HuH-7 (cell line): Measurements from ENCODE around the gene STK35.
A peak's percentile ranks its signal among the peaks of the same experiment; 100 is the strongest.

Experiments used
- DNase-seq: peaks from one replicate; pipeline ENCODE4 v3.0.0; 2011; ENCODE audit warnings: low spot score

Gene STK35

DNA sequence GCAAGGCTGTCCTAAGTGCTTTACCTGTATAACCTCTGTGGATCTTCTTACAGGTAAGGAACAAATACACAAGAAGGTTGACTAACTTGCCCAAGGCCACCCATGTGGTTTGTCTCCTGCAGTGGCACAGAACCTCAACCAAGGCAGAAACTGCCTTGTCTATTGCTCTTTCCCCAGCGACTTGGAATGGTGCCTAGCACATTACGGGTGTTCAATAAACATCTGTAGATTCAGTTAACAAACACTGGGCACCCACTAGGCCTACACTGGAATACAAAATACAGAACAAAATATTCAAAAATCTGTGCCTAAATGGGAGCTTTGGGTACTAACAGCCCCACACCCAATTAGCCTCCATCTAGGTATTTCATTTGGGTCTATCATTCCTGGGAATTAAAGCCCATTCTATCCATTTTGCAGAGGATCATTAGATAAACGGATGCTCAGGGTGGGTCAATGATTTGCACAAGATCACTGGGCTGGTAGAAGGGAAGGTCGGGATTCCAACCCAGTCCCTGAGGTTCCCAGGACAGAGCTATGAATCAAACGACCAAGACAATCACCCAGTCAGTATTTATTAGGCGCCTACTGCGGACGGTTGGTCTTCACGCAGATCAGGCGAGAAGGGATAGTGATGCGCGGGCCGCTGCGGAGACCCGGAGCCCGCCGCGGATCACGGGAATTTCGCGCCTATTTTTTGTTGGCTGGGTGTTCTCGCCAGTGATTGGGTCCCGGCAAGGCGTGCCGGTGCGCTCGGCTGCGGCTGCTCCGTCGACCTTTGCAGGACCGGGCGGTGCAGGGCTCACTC lies at the start of gene STK35:
Gene STK35 (plus strand): TSS at position 771 of the 808 bp plus-strand sequence. CDS start 55 bp downstream, outside the sequence.
- peak; percentile 86 for DNase-seq

DNA sequence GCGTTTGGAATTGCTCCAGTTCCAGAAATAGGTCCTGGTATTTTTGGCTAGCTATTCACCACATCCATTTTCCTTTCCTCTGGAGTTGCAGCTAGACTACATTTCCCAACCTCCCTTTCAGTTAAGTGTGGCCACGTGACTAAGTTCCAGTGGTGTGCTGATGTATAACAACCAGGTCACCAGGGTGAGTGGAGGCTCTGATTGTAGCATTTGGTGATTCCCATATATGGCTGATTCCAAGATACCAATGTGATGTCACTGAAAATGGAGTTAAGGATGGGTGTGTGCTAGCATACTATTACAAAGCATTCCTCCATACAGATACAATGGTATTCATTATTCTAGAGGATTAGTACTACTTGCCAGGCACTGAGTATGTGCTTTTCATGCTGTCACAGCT lies 49.7 kb upstream of the STK35 start:
- no peak for DNase-seq

DNA sequence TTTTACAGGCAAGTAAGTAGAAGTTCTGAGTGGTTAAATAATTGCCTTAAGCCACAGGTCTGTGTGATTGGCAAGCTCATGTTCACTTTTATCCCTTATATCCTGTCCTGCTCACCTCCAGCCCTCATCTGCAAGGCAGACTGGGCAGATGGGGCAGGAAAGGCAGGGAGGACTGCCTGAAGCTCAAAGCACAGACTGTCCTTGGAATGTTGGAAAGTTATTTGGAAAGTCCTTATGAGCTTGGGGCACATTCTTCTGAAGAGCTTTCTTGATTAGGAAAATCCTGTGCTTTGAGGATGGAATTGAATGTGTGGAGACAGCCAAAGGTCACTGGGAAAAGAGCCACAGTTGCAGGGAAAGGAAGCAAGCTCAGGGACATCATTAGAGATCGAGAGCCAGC lies 48.9 kb upstream of the STK35 start:
- no peak for DNase-seq

DNA sequence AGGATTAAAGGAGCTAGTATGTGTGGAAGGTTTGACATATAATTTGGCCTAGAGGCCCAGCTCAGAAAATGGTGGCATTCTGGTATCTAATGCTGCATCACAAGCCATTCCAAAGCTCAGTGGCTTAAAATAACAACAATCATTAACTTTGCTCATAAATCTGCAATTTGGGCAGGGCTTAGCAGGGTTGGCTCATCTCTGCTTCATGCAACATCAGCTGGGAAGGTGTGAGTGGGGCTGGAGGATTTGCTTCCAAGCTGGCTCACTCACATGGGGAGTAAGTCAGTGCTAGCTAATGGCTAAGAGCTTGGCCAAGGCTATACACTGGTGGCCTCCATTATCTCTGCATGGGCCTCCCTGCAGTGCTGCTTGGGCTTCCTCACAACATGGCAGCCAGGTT lies 48.0 kb upstream of the STK35 start:
- no peak for DNase-seq

DNA sequence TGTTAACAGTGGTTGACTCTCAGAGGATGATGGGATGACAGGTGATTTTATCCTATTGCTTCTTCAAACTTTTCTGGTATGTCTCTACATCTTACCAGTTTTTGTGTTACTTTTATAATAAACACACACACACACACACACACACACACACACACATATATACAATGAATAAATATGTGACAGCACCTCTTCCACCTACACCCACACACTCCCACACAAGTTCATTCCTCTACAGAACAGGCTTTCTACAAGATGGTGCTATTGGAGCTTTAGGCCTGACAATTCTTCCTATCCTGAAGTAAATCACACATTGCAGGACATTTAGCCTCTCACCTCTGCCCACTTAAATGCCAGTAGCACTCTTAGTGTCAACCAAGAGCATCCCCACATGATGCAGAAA lies 46.7 kb upstream of the STK35 start:
- no peak for DNase-seq

DNA sequence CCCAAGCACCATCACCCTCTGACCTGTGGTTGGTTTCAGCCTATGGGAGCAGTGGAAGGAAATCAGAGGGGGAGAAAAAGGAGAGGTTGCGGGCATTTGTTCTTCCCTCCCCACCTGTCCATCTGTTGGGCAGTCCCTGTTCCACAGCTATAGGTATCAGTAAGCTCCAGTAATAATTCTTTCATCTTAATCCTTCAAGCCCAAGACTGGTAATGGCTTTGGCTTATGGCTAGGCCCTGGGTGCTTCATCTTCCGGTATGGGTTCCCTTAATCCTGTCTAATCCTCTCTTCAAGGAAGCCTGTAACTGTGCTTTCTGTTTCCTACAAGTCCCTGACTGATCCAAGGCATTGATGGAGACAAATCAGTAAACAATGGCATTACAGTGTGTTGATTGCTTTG lies 42.2 kb upstream of the STK35 start:
- no peak for DNase-seq

DNA sequence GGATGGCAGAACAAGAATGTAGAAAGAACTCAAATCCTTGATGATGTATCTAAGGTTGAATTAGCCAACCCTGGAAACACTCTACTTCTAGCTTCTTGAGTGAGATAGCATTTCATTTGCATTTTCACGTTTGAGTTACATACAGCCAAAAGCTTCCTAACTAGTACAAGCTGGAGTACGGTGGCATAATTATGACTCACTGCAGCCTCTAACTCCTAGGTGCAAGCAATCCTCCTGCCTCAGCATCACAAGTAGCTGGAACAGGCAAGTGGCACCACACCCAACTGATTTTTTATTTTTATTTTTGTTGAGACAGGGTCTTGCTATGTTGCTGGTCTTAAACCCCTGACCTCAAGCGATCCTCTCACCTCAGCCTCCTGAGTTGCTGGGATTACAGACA lies 36.5 kb upstream of the STK35 start:
- no peak for DNase-seq

DNA sequence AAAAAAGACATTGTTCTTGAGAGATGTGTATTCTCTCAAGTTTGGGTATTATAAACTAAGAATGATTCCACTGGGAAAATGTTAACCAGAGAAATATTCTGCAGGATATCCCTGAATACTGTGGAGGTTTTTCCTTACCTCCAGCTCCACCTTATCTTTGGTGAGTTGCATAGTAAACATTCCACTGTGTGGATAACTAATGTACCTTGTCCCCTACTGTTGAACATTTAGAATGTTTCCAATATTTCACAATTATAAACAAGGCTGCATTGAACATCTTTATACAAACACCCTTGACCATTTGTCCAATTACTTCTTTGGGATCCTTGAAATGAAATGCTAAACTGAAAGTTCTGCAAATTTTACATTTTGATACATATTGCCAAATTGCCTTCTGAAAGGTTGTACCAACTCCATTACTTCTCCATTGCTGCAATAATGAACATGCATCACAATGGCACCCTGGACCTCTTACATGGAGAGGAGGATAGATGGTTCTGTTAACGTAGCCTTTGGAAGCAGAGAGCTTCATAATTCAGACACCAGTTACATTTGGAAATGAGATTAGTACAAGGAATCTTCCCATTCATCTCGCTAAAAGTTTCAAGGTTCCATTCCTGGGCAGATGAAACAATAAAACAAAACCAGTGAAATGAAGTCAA lies 35.0 kb upstream of the STK35 start:
- DNase-seq, result peak; percentile 56

DNA sequence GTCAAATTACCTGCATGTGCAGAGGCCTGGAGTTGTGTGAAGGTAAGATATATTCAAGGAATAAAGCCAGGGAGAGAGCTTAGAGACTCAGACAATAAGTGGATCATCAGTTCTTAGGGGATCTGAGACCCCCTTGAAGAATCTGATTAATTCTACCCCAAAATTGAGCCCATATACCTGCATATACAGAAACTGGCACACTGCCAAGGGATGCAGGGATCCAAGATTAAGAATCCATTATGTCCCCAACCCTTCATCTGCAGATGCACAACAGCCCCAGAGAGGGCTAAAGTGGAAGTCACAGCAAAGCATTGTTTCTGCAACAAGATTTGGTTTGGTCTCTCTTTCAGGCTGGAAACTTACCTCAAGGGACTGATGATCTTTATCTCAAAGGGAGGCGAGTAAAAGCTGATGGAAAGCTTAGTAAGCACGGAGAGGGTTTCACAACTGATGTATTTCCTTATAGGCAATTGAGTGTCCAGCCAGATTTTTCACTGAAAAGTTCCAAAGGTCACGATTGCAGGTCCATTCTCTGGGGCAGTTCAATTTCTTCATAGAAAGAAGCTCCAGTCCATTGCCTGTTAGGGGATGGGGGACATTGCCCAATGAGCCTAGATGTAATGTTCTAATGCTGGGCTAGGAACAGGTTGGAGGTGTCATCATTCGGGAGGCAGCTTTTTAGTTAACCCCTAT lies 20.9 kb upstream of the STK35 start:
- DNase-seq, result peak; percentile 54

DNA sequence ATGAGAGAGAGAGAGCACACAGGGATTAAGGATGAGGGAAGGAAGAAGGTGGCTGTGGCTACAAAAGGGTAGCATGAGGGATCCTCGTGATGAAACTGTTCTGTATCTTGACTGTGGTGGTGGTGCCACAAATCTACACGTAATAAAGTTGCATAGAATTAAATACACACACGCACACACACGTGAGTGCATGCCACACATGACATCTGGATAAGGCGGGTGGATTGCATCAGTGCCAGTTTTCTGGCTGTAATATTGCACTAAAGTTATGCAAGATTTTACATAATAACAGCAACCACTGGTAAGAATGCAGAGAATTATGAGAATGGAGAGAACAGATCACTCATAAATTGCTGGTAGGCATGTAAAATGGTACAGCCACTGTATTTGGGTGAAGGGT lies 16.9 kb upstream of the STK35 start:
- DNase-seq, result no peak

DNA sequence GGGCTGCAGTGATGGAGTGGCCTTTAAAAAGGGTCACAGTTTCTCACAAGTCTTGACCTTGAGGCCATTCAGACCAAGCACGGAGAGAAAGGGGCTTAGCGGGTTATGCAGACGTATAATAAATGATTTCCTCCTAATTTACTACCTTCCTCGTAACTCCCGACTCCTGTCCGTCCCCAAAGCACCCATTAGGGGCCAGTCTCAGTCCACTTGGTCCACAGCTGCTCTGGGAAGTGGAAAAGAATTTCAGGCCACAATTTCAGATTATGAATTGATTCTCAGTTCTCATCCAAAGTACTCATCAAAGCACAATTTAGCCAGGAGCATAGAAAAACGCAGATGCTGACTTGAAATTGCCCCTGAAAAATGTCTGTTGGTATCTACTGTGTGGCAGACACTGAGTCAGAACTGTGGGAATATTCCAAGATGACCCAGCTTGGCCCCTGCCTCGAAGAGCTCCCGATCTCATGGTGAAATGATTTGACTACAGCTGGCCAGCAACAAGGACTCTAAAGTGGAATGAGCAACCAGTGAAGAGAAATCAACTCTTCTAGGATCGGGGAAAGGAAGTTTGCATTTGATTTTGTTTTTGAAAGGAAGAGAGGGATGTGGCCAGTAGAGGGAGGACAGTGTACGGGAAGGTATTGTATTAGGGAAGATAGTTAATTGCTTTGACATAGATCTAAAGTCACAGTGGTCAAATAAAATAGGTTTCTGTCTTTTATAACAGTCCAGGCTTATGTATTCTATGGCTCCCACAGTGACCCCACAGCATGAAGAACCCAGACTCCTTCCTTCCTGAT lies 15.2 kb upstream of the STK35 start:
- no peak for DNase-seq

DNA sequence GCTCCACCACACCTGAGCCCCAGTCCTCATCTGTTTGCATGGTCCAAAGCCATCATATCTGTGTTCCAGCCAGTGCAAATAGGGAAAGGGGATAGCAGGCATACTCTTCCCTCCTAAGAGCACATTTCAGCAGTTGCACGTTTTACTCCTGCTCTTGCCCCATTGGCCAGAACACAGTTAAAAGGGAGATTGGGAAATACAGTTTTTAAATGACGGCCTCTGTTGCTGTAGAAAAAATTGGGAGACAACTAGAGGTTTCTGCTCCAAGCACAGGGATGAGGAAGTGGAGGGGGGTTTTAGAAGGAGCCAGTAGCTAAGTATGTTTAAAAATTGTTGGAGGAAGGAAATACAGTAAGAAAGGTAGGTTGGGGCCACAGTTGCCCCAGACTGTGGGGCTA lies 14.6 kb upstream of the STK35 start:
- DNase-seq, result no peak

DNA sequence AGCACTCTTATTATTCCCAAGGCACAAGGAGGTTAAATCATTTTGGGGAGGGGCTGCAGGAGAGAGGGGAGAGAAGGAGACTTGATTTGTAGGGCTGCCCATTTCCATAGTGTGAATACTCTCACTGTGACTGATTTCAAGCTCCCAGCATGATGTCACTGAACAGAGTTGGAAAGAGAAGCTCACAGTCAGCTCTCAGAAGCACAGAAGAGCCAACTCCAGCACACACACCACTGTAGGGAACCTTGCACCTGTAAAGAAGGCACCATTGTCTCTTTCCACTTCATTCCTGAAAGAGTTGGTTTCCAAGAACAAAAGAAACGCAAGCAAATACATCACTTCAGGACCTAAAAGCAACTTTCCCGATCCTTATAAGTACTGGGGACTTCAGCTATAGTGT lies 12.7 kb upstream of the STK35 start:
- no peak for DNase-seq

DNA sequence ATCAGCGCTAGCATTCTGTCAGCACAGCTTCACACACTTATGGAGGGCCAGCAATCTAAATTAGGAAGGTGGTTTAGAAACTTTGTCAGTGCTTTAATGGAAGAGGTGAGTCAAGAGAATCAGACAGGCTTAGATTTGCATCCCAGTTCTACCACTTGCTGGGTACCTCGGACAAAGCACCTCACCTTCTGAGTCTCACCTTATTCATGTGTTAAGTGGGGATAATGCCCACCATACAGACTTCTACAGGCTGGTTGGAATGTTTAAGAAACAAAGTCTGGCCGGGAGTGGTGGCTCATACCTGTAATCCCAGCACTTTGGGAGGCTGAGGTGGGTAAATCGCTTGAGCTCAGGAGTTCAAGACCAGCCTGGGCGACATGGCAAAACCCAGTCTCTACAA lies 12.2 kb upstream of the STK35 start:
- DNase-seq, result no peak

DNA sequence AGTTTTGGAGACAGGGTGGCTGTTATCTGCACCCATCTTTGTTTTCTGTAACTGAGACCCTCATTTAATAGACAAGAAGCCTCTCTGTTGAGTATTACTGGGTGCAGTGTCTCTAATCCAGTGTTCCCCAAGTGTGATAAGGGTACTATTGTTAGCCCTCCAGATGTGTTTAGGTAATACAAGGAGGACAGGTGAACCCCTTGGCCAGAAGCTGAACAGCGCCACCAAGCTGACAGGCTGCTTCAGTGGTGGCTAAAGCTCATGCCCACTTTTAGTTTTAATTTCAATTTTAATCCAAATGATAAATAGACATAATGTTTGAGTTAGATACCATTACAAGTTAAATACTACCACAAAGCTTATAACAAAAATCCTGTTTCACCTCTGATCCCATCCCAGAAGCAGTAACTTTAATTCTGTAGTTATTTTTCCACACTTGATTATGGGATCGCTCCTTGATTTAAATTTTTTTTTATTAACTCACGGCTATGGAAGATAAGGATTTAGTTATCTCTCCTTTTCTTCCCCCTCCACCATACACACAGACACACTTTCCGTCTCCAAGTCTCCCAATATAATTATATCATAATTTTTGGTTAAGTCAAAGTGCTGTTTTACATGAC lies 8.4 kb upstream of the STK35 start:
- peak; percentile 55 for DNase-seq

DNA sequence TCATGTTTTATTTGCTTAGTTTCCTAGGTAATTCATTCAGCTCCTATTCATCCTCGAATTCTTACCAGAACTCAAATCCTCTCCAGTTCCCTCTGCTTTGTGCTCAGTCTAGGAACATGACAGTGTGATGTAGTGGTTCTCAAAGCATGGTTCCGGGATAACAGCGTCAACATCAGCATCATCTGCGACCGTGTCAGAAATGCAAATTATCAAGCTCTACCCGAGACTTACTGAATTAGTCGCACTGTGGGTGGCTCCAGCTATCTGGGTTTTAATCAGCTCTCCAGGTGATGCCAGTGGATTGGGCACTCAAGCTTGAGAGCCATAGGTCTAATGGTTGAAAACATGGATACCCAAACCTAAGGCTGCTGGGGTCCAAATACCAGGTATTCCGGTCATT lies 7.7 kb upstream of the STK35 start:
- no peak for DNase-seq

DNA sequence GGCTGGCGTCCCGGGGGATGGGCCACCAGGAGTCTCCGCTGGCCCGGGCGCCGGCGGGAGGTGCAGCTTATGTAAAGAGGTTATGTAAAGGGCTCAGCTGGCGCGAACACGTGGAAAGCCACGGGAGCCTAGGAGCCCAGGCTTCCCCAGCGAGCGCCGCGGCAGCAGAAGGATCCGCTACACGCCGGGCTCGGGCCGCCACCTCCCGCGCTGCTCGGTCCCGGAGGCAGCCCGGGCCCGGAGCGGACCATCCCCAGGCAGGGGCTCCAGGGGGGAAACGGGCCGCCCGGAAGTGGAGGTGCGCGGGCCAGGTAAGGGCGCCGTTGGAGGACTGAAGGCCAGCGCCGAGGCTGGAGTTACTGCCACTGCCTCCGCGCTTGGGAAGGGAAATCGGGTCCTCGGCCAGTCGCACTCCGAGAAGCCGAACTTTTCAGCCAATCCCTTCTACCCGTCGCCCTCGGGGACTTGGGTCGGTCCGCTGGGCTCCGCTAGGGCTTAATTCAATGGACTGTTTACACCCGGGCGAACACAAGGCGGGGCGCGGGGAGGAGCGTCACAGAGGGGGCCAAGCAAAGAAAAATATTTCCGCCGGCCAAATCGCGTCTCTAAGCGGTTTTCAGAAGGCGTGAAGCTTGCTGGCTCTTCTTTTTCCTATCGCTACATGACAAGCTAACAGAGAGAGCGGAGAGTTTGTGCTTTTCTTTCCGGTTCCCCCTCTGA lies 398 bp downstream of the STK35 start:
- peak; percentile 96 for DNase-seq

DNA sequence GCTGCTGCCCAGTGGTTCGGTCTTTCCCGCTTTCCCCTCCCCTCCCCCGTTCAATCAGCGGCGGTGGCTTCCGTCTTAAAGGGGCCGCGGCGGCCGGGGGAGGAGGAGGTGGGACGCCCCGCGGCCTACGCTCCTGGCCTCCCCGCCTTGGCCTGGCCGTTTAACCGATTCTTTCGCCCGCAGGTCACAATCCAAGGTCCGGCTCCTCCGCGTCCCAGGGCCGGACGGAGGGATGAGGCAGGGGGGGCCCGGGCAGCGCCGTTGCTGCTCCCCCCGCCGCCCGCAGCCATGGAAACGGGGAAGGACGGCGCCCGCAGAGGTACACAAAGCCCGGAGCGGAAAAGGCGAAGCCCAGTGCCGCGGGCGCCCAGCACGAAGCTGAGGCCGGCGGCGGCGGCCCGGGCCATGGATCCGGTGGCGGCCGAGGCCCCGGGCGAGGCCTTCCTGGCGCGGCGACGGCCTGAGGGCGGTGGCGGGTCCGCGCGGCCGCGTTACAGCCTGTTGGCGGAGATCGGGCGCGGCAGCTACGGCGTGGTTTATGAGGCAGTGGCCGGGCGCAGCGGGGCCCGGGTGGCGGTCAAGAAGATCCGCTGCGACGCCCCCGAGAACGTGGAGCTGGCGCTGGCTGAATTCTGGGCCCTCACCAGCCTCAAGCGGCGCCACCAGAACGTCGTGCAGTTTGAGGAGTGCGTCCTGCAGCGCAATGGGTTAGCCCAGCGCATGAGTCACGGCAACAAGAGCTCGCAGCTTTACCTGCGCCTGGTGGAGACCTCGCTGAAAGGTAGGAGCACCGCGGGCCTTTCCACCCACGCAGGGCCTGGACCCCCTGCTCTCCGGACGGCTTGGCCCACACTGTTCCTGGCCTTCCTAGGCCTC lies 1.2 kb downstream of the STK35 start:
- peak; percentile 97 for DNase-seq

DNA sequence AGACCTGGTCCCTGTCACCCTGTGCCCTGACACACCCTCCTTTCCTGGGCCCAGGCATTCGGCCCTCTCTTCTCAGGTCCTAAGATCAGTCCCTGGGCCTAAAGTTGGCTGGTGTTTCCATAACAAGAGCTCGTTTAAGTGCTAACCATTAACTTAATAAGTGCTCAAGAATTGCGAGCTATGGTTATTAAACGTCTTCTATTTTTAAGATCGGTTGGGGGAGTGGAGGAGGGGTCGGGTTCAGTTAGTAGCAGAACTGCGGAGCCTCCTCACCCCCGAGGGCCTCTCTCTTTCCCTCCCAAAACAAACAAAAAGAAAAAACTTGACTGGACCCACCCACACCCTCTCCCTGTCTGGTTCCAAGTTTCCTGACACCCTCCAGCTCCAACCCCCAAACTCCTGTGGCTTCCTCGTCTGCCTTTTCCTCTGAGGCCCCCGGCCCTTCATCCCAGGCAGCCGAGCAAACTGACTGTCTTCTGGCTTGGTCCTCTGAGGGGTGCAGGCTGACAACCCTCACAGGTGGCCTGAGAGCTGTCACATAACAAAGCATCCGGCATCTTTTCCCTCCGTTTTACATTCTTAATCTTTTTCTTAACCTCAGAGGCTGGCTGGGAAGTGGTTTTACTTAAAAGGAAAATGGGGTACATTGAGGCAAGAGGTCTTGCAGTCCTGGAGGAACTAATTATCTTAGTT lies 2.0 kb downstream of the STK35 start:
- peak; percentile 26 for DNase-seq

DNA sequence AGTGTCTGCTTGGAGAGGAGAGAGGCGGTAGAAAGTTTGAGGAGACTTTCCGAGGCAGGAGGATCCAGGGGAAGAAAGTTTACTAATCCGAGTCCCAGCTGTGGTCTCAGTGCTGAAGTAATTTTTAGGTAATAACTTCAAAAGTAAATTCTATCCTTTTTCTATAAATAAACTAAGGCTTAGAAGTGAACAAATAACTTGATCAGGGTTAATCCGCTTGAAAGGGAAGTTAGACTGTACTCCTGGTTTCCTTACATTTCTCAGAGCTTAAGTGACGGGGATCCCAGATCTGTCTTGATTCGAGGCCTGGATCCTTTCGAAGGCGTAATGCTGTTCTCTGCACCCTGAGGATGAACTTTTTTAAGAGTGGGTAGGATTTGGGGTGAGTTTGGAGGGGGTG lies 2.6 kb downstream of the STK35 start:
- no peak for DNase-seq
